HG03095 (cell line): ENCODE data around the gene CRB2.

Experiments used
- ATAC-seq: cut with Tn5 transposase; IDR thresholded peaks from one replicate; pipeline ENCODE4 v1.9.1; 2021; ENCODE audit warnings: moderate library complexity; ENCODE audit not compliant: unreplicated experiment

Gene CRB2

GRCh38 chr9:123346826-123347225 is 9.2 kb upstream of the CRB2 start:
- no peak for ATAC-seq

- no peak for ATAC-seq
Observed at GRCh38 chr9:123347289-123348060, 8.5 kb upstream of the CRB2 start.

GRCh38 chr9:123348317-123348992 is 7.5 kb upstream of the CRB2 start:
- no peak for ATAC-seq

GRCh38 chr9:123349033-123349432 is 7.0 kb upstream of the CRB2 start:
- no peak for ATAC-seq

GRCh38 chr9:123349691-123350480 is 6.1 kb upstream of the CRB2 start:
- ATAC-seq, result no peak

- ATAC-seq, result no peak
Observed at GRCh38 chr9:123350590-123351310, 5.2 kb upstream of the CRB2 start.

GRCh38 chr9:123353041-123353440 is 3.0 kb upstream of the CRB2 start:
- ATAC-seq, result no peak

- peak; percentile 58 for ATAC-seq
Observed at GRCh38 chr9:123353984-123354591, 1.9 kb upstream of the CRB2 start.

- no peak for ATAC-seq
Observed at GRCh38 chr9:123354806-123355508, 1.0 kb upstream of the CRB2 start.

GRCh38 chr9:123356851-123357742 is 1.1 kb downstream of the CRB2 start:
- ATAC-seq, result no peak

- ATAC-seq, result no peak
Observed at GRCh38 chr9:123357743-123358059, 1.7 kb downstream of the CRB2 start.

- ATAC-seq, result no peak
Observed at GRCh38 chr9:123358181-123358905, 2.3 kb downstream of the CRB2 start.

- no peak for ATAC-seq
Observed at GRCh38 chr9:123359106-123359505, 3.1 kb downstream of the CRB2 start.

- ATAC-seq, result no peak
Observed at GRCh38 chr9:123359546-123359945, 3.5 kb downstream of the CRB2 start.

- ATAC-seq, result no peak
Observed at GRCh38 chr9:123360161-123361085, 4.4 kb downstream of the CRB2 start.

GRCh38 chr9:123361086-123361730 is 5.2 kb downstream of the CRB2 start:
- ATAC-seq, result no peak
